ENCODE results near the gene SCN5A.

The SCN5A gene

DNA sequence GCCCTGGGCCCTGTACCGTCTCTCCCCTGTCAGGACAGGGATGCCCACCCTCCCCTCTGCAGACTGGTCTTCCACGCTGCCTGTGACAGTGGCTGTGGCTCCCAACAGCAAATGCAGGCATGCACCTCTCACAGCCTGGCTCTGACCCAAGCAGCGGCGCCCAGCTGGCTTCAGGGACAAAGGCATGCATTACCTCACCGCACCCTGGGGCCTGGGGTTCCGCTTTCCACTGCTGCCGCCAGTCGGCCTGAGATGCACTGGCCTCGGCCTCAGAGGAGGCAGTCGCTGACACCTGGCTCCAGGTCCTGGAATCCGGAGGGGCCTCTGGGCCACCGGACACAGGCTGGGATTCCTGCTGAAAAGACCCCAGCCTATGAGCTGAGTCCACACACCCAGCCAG is 70.3 kb downstream of the SCN5A start:
- H3K27ac ChIP-seq (ENCODE audit: low read depth, low read length) = no peak overlapping the region
- H3K4me3 ChIP-seq (ENCODE audit: low read depth, low read length) = no peak overlapping the region
- H3K36me3 ChIP-seq (ENCODE audit: insufficient read depth, low read length) = no peaks in the 10 kb centered on the region
- H2AFZ ChIP-seq (ENCODE audit: low read length, unreplicated experiment) = no peak overlapping the region
- H3K4me1 ChIP-seq (ENCODE audit: control insufficient read depth, insufficient read depth, low read length, unreplicated experiment) = no peaks in the 10 kb centered on the region
- 0 out of 2 replicates have a peak, but pooled peaks cover 7% of the 10 kb centered on the region for H3K27me3 ChIP-seq (ENCODE audit: insufficient read depth, low read length)
- no peaks in the 10 kb centered on the region for H3K79me2 ChIP-seq (ENCODE audit: control insufficient read depth, insufficient read depth, low read length, unreplicated experiment)

DNA sequence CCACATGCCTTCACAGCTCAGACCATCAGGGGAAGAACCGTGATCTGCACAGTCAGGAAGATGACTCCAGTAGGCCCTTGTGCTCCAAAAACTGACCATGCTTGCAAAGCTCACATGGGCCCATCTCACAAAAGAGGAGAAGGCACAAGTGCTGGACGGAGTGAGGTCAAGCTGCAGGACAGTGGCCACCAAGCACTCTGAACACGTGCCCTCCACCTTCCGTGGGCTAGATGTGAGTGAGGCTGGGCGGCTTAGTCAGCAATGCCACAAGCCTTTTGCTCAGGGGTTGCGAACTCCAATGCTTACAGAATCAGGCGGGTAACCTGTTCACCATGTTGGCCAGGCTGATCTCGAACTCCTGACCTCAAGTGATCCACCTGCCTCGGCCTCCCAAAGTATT is 70.9 kb downstream of the SCN5A start:
- Histone ChIP-seq H3K4me3 (ENCODE audit: low read depth, low read length) (no peak overlapping the region), H3K27me3 (ENCODE audit: insufficient read depth, low read length) (0 out of 2 replicates have a peak, but pooled peaks cover 7% of the 10 kb centered on the region), H3K4me1 (ENCODE audit: control insufficient read depth, insufficient read depth, low read length, unreplicated experiment) (no peaks in the 10 kb centered on the region), H3K36me3 (ENCODE audit: insufficient read depth, low read length) (no peaks in the 10 kb centered on the region), H3K79me2 (ENCODE audit: control insufficient read depth, insufficient read depth, low read length, unreplicated experiment) (no peaks in the 10 kb centered on the region), H3K27ac (ENCODE audit: low read depth, low read length) (no peak overlapping the region), H2AFZ (ENCODE audit: low read length, unreplicated experiment) (no peak overlapping the region)

DNA sequence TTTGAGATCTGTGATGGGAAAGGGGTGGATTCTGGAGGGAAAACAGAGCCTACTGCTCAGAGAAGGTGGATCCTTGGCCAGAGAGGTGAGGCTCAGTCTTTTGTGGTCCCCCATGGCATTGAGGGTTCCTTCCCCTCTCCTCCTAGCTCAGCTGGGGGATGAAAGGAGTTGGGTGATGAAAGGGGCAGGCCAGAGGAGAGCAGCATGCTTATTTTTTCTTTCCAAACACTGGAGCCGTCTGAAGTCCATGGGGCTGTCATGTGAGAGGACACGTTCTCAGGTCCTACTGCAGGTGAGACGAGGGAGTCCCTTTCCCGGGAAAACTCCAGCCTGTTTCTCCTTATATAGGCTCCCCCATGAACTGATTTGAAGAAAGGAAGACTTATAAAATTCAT is 71.4 kb downstream of the SCN5A start:
- Histone ChIP-seq H3K79me2 (ENCODE audit: control insufficient read depth, insufficient read depth, low read length, unreplicated experiment) (no peaks in the 10 kb centered on the region), H3K4me1 (ENCODE audit: control insufficient read depth, insufficient read depth, low read length, unreplicated experiment) (no peaks in the 10 kb centered on the region), H3K27ac (ENCODE audit: low read depth, low read length) (no peak overlapping the region), H3K4me3 (ENCODE audit: low read depth, low read length) (no peak overlapping the region), H3K27me3 (ENCODE audit: insufficient read depth, low read length) (0 out of 2 replicates have a peak, but pooled peaks cover 7% of the 10 kb centered on the region), H3K36me3 (ENCODE audit: insufficient read depth, low read length) (no peaks in the 10 kb centered on the region), H2AFZ (ENCODE audit: low read length, unreplicated experiment) (no peak overlapping the region)

DNA sequence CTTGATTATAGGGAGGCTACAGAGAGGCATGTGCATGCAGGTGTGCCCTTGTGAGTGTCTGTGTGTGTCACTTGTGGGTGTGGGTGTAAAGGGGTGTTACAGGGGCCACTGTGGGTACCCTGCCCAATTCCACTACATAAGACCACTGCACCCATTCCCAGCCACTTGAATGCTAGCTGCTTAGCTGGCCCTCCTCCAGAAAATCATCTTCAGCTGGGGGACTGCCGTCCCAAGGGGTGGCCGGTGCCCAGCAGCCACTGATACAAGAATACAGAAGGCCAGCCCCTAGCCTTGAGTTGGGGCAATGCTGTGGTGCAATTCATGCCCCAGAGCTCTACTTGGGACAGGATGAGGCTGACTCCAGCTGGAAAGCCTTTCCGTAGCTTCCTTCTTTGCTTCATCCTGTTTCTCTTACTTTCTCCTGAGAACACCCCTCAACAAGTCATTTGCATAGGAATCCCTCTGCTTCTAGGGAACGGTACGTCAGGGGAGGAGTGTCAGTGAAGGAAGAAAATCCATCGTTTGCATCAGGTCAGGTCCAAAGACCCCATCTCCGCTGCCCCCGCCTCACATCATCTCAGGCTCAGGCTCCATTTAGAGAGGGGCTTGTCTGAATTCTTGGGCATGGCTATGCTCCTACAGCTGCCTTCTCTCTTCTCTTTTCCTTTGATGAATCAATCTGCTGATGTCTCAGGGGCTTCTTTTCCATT is 72.0 kb downstream of the SCN5A start:
- no peaks in the 10 kb centered on the region for H3K4me1 ChIP-seq (ENCODE audit: control insufficient read depth, insufficient read depth, low read length, unreplicated experiment)
- H3K36me3 ChIP-seq (ENCODE audit: insufficient read depth, low read length) = no peaks in the 10 kb centered on the region
- 0 out of 2 replicates have a peak, but pooled peaks cover 7% of the 10 kb centered on the region for H3K27me3 ChIP-seq (ENCODE audit: insufficient read depth, low read length)
- no peak overlapping the region for H3K27ac ChIP-seq (ENCODE audit: low read depth, low read length)
- H3K4me3 ChIP-seq (ENCODE audit: low read depth, low read length) = no peak overlapping the region
- no peak overlapping the region for H2AFZ ChIP-seq (ENCODE audit: low read length, unreplicated experiment)
- no peaks in the 10 kb centered on the region for H3K79me2 ChIP-seq (ENCODE audit: control insufficient read depth, insufficient read depth, low read length, unreplicated experiment)

DNA sequence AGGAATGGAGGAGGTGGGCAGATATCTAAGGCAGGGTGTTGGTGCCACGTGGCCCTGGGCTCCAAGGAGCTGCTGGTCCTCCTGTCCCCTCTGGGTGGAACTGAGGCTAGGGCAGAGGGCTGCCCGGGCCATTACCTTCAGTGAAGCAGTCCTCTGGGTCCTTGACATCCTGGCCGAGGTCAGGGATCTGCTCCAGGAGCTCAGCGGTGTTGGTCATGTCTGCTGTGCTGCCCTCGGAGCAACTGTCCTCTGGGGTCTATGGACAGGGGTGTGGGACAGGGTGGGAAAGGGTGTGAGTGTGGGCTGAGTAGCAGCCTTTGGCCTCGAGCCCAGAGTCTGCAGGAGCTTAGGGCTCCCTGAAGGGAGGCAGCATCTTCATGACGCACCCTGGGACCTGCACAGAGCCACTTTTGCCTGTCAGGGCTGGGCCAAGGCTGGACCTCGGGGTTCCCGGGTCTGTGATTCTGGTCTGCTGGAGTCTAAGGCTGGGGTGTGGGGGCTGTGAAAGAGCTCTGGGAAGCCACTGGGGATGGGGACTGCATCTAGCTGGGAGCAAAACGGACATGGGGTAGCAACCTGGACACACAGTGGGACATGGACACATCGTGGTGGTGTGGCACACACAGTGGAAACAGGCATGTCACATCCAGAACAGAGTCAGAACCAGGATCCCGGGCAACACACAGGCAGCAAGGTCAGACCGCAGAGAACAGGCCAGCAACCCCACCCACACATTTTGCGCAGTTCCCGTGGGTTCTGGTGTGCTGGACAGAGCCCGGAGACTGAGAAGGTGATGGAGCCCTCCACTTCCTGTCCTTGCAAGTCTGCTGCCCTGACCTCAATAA is 72.7 kb downstream of the SCN5A start:
- no peak overlapping the region for H2AFZ ChIP-seq (ENCODE audit: low read length, unreplicated experiment)
- H3K36me3 ChIP-seq (ENCODE audit: insufficient read depth, low read length) = no peaks in the 10 kb centered on the region
- no peaks in the 10 kb centered on the region for H3K4me1 ChIP-seq (ENCODE audit: control insufficient read depth, insufficient read depth, low read length, unreplicated experiment)
- 0 out of 2 replicates have a peak, but pooled peaks cover 7% of the 10 kb centered on the region for H3K27me3 ChIP-seq (ENCODE audit: insufficient read depth, low read length)
- no peak overlapping the region for H3K27ac ChIP-seq (ENCODE audit: low read depth, low read length)
- no peak overlapping the region for H3K4me3 ChIP-seq (ENCODE audit: low read depth, low read length)
- H3K79me2 ChIP-seq (ENCODE audit: control insufficient read depth, insufficient read depth, low read length, unreplicated experiment) = no peaks in the 10 kb centered on the region

DNA sequence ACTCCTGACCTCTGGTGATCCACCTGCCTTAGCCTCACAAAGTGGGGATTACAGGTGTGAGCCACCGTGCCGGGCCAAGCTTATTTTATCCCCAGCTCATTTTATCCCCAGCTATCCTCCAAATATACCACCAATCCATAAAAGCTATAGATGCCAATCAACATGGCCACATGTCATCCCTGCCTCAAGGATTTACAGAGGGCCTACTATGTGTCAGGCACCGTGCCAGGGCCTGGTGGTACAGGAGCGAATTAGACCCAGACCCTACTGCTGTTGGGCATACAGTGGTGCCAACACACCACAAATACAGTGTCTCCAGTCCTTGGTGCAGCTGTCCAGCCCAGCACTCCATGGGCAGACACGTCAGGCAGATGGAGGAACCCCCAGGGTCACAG is 73.4 kb downstream of the SCN5A start:
- H3K79me2 ChIP-seq (ENCODE audit: control insufficient read depth, insufficient read depth, low read length, unreplicated experiment) = no peaks in the 10 kb centered on the region

DNA sequence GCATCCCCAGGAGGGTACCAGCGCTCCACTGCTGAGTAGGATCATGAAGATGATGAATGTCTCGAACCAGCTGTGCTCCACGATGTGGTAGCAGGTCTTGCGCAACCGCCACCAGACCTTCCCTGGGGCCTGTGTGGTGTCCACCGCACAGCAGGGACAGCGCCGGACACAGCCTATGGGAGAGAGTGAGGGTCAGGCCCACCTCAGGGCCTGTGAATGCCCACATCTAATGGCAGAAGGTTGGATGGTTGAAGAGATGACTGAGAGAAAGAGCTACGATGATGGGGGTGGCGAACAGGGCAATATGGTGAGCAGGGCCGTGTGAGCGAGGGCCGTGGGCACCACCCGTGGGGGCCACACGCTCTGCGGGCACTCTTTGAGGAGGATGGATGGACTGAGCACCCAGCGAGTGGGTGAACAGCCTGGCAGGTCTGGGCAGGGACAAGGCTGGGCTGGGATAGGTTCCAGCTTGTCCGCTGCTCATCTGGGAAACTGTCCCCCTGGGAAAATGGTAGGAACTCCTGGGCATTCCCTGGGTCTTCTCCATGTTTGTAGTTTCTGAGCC is 74.1 kb downstream of the SCN5A start:
- Histone ChIP-seq H3K4me3 (ENCODE audit: low read depth, low read length) (no peak overlapping the region), H3K36me3 (ENCODE audit: insufficient read depth, low read length) (no peaks in the 10 kb centered on the region), H3K4me1 (ENCODE audit: control insufficient read depth, insufficient read depth, low read length, unreplicated experiment) (no peaks in the 10 kb centered on the region), H2AFZ (ENCODE audit: low read length, unreplicated experiment) (no peak overlapping the region), H3K27ac (ENCODE audit: low read depth, low read length) (no peak overlapping the region), H3K27me3 (ENCODE audit: insufficient read depth, low read length) (0 out of 2 replicates have a peak, but pooled peaks cover 7% of the 10 kb centered on the region), H3K79me2 (ENCODE audit: control insufficient read depth, insufficient read depth, low read length, unreplicated experiment) (no peaks in the 10 kb centered on the region)

More for the DNA sequence above, 73.4 kb downstream of the SCN5A start:
- Histone ChIP-seq H3K27ac (ENCODE audit: low read depth, low read length) (no peak overlapping the region), H3K36me3 (ENCODE audit: insufficient read depth, low read length) (no peaks in the 10 kb centered on the region), H3K4me3 (ENCODE audit: low read depth, low read length) (no peak overlapping the region), H3K27me3 (ENCODE audit: insufficient read depth, low read length) (0 out of 2 replicates have a peak, but pooled peaks cover 7% of the 10 kb centered on the region), H2AFZ (ENCODE audit: low read length, unreplicated experiment) (no peak overlapping the region), H3K4me1 (ENCODE audit: control insufficient read depth, insufficient read depth, low read length, unreplicated experiment) (no peaks in the 10 kb centered on the region)

DNA sequence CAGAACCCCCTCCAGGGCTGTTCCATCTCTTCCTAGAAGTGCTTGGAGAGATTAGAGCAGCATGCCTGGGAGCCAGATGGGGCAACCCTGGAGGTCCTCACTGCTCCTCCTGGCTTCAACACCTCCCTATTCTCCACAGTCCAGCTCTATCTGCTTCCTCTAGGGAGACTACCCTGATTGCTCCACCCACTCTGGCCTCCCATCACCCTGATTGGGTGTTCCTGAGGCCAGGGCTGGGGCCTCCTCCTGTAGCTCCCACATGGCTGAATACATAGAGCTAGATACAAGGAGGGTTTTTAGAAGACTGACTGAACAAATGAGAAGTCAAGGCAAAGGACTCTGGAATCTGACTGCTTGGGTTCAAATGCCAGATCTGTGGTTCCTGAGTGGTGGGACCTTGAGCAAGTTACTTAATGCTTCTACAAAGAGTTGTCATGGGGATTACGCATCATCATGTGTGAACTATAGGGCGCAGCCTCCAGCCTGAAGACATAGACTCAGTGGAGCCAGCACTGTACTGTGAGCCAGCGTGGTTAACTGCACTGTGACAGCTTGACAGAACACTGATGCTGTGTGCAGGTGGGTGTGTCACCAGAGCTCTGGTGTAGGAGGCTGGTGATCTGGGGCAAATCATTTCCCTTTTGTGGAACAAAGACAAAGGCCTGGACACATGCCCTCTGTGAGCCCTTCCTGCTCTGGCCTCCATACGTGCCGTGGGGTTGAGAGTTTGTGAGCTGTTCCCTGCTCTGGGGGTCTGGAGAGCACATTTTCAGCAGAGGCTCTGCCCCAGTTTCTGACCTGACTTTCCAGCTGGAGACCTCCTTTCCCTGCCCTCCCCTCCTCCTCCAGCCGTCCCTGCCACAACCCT is 74.8 kb downstream of the SCN5A start:
- Histone ChIP-seq H2AFZ (ENCODE audit: low read length, unreplicated experiment) (no peak overlapping the region), H3K27ac (ENCODE audit: low read depth, low read length) (no peak overlapping the region), H3K27me3 (ENCODE audit: insufficient read depth, low read length) (0 out of 2 replicates have a peak, but pooled peaks cover 7% of the 10 kb centered on the region), H3K4me1 (ENCODE audit: control insufficient read depth, insufficient read depth, low read length, unreplicated experiment) (no peaks in the 10 kb centered on the region), H3K36me3 (ENCODE audit: insufficient read depth, low read length) (no peaks in the 10 kb centered on the region), H3K4me3 (ENCODE audit: low read depth, low read length) (no peak overlapping the region), H3K79me2 (ENCODE audit: control insufficient read depth, insufficient read depth, low read length, unreplicated experiment) (no peaks in the 10 kb centered on the region)

DNA sequence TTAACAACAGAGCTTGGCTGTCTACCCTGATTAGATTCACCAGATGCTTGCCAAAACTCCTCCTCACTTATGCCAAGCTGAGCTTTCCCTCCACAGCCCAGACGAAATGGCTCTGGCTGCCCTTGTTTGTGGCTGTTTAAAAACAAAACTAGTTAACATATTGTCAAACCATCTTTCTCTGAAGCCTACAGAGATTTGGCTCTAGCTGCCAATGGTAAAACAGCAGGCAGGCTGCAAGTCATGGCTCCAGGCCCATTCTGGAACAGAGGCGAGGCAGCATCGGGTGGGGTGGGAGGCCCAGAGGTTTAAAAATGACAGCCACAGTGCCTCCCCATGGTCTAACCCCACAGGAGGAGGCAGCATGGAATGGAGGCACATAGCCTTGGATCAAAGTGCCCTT is 75.9 kb downstream of the SCN5A start:
- Histone ChIP-seq H2AFZ (ENCODE audit: low read length, unreplicated experiment) (no peak overlapping the region), H3K36me3 (ENCODE audit: insufficient read depth, low read length) (no peaks in the 10 kb centered on the region), H3K79me2 (ENCODE audit: control insufficient read depth, insufficient read depth, low read length, unreplicated experiment) (no peaks in the 10 kb centered on the region), H3K4me1 (ENCODE audit: control insufficient read depth, insufficient read depth, low read length, unreplicated experiment) (no peaks in the 10 kb centered on the region), H3K4me3 (ENCODE audit: low read depth, low read length) (no peak overlapping the region), H3K27ac (ENCODE audit: low read depth, low read length) (no peak overlapping the region), H3K27me3 (ENCODE audit: insufficient read depth, low read length) (0 out of 2 replicates have a peak, but pooled peaks cover 7% of the 10 kb centered on the region)

DNA sequence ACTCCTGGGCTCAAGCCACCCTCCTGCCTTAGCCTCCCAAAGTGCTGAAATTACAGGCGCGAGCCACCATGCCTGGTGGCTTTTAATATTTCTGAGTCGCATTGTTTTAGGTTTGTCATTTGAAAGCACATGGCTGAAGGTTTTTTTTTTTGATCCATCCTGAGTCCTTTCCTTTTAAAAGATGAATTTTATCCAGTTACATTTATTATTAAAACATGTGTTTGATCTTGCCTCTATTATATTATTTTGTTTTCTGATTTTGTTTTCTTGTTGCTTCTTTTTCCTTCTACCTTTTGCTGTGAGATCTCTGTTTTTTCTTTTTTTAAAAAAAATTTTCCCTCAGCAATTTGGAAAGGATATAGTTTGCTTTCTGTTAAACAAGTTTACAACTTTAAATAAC is 76.4 kb downstream of the SCN5A start:
- Histone ChIP-seq H3K4me3 (ENCODE audit: low read depth, low read length) (no peak overlapping the region), H3K4me1 (ENCODE audit: control insufficient read depth, insufficient read depth, low read length, unreplicated experiment) (no peaks in the 10 kb centered on the region), H3K27ac (ENCODE audit: low read depth, low read length) (no peak overlapping the region), H3K27me3 (ENCODE audit: insufficient read depth, low read length) (0 out of 2 replicates have a peak, but pooled peaks cover 7% of the 10 kb centered on the region), H3K79me2 (ENCODE audit: control insufficient read depth, insufficient read depth, low read length, unreplicated experiment) (no peaks in the 10 kb centered on the region), H2AFZ (ENCODE audit: low read length, unreplicated experiment) (no peak overlapping the region), H3K36me3 (ENCODE audit: insufficient read depth, low read length) (no peaks in the 10 kb centered on the region)
